Glomerular endothelial cell (primary cell): Measurements from ENCODE around the gene CALHM6. TPM values are rescaled to one million over a fixed set of nuclear protein-coding genes. Genes with fewer than 3 reads are reported as not detected.

Experiments
- DNase-seq: peaks from one replicate; pipeline ENCODE4 v3.0.0-alpha.2; 2011; ENCODE audit warnings: low read depth, low spot score; ENCODE audit errors: extremely low read depth
- total RNA-seq: library from RNA; depleted of rRNA; stranded (reverse); fragments of >200 nt; gene quantifications from 2 replicates; pipeline ENCODE4 v1.2.3, GENCODE V29; 2015

CALHM6 gene
- total RNA-seq, 1 donor from 2014 or later, result 1.1 TPM

DNA sequence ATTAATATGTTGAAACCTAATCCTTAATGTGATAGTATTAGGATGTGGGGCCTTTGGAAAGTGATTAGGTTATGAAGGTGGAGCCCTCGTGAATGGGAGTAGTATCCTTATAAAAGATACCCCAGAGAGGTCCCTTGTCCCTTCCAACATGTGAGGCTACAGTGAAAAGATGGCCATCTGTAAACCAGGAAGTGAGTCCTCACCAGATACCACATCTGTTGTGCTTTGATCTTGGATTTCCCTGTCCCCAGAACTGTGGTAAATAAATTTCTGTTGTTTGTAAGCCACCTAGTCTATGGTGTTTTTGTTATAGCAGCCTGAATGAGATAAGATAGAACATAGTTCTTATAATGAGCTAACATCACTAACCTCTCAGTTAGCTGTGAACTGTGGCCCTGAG lies 16.6 kb upstream of the CALHM6 start:
- DNase-seq, result no peak

DNA sequence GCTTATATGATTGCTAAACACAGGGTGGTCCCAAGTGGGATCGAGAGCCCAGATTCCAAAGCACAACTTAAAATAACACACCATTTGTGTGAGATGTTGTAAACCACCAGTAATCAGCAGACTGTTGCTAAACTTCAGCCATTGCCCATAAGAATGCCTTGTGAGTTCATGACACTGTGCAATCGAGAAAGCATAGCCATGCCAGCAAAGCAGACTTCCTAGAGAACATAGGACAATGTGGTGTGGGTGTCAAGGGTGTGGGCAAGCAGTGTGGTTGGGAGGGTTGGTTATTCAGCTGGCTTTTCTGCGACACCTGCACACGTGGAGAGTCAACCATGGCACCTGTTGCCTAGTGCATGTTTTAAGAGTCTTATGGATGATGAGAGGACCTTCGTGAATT lies 16.1 kb upstream of the CALHM6 start:
- DNase-seq, result no peak

DNA sequence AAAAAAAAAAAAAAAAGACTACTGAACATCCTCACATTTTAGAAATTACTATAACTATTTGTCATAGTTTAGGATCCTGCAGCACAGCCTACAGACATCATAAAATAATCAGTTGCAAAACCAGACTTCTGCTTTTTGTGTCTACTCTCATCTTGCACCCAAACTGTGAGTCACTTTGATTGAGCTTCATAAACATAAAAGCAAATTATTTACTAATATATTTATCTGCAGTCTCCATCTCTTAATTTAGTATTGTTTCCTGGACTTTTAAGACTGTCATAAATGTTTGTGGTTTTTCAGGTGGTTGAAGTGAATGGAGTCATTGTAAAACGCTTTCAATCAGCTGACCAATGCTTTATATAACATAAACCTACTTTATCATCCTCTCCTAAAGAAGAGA lies 14.8 kb upstream of the CALHM6 start:
- no peak for DNase-seq

GRCh38 chr6:116447052-116447451 lies 14.1 kb upstream of the CALHM6 start:
- DNase-seq, result no peak

- DNase-seq, result no peak
Measured at GRCh38 chr6:116447496-116448011, 13.6 kb upstream of the CALHM6 start.

DNA sequence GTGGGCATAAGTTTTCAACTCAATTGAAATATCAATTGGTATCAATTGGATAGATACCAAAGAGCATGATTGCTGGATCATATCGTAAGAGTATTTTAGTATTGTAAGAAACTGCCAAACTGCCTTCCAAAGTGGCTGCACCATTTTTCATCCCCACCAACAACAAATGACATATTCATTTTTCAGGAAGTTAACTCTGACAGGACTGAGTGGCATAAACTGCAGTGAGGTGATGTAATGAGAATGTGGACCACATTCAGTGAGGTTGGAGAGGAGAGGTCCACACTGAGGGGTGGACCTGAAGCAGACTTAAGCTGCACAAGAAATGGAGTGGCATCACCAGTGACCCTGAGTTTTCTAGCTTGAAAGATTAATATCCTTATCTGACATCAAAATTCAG lies 11.6 kb upstream of the CALHM6 start:
- DNase-seq, result no peak

DNA sequence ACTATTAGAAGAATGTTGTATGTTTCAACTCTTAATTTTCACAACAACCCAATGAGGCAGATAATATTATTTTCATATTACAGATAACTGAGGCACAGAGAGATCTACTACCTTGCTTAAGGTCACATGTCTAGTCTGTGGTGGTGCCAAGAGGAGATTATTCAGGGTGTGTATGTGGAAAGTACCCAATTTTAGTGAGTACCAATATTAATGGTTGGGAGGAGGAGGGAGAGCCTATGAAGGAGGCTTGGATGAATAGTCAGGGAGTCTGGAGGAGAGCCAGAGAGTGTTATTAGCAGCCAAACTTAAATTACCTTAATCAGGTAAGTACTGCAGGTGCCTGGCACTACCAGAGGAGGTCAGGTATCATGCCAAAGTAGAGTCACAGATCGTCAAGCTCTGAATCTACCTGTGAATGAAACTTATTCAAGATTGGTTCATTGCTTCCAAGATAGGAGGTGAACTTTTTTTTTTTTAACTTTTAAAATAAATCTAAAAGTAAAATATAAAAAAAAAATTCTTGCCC lies 10.9 kb upstream of the CALHM6 start:
- DNase-seq, result no peak

- DNase-seq, result no peak
Measured at GRCh38 chr6:116450769-116451740, 10.1 kb upstream of the CALHM6 start.

DNA sequence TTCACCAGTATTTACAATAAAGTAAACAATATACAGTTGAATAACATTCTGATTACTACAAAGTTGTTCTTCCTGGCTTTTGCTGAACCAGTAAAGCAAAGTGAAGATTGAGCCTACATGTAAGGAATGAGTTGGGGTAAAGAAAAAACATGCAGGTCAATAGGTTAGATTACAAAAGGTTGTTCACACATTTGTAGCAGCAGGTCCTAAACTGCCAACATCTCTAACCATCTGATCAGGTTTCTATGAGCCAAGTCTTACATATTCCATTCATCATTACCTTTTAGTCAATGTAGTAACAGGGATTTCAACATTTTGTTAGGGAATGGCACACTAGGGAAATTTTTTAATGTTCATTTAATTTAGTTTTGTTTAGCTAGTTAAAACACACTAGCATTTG lies 9.3 kb upstream of the CALHM6 start:
- DNase-seq, result no peak

- no peak for DNase-seq
Measured at GRCh38 chr6:116452531-116452930, 8.6 kb upstream of the CALHM6 start.

- no peak for DNase-seq
Measured at GRCh38 chr6:116456106-116456505, 5.1 kb upstream of the CALHM6 start.

DNA sequence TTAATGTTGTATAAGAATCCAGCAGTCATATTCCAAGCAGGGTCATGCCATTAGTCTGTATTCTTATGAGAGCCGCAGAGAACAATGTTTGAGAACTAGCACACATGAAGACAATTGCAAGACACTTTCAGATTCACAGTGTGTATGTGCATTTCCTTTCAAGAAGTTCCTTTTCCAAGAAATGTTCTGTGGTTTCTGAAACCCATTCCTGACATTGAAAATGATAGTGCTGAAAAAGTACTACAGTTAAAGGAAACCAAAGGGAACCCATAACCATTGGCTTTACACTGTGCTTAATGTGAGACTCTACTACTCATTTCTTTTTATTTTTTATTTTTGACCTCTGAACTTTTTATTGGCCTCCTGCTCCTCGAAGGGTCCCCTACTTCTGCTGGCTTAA lies 4.2 kb upstream of the CALHM6 start:
- DNase-seq, result no peak

- DNase-seq, result no peak
Measured at GRCh38 chr6:116458264-116458663, 2.9 kb upstream of the CALHM6 start.

DNA sequence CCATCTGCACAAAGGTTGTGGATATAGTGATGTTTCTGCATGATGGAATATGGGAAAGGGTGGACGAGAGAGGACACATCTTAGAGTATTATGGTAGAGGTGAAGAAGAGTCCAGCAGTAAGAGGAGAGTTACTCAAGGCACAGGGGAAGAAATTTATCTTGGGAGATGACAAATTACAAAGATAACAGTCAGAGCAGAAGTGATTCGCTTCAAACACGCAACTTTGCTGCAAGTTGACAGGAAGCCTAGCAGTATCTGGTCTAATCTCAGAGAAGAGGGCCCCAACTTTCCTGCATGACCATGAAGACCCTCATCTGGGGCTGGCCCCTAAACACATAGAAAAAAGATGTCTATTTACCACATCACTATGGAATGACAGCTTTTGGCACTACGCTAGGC lies 1.2 kb upstream of the CALHM6 start:
- DNase-seq, result no peak

- DNase-seq, result no peak
Measured at GRCh38 chr6:116461932-116462885, 1.0 kb downstream of the CALHM6 start.

DNA sequence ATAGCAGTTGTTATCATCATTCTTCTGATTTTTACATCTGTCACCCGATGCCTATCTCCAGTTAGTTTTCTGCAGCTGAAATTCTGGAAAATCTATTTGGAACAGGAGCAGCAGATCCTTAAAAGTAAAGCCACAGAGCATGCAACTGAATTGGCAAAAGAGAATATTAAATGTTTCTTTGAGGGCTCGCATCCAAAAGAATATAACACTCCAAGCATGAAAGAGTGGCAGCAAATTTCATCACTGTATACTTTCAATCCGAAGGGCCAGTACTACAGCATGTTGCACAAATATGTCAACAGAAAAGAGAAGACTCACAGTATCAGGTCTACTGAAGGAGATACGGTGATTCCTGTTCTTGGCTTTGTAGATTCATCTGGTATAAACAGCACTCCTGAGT lies 2.1 kb downstream of the CALHM6 start:
- DNase-seq, result no peak

- DNase-seq, result no peak
Measured at GRCh38 chr6:116465246-116465645, 4.1 kb downstream of the CALHM6 start.

- DNase-seq, result no peak
Measured at GRCh38 chr6:116467096-116467495, 5.9 kb downstream of the CALHM6 start.

GRCh38 chr6:116467514-116467913 lies 6.3 kb downstream of the CALHM6 start:
- no peak for DNase-seq

DNA sequence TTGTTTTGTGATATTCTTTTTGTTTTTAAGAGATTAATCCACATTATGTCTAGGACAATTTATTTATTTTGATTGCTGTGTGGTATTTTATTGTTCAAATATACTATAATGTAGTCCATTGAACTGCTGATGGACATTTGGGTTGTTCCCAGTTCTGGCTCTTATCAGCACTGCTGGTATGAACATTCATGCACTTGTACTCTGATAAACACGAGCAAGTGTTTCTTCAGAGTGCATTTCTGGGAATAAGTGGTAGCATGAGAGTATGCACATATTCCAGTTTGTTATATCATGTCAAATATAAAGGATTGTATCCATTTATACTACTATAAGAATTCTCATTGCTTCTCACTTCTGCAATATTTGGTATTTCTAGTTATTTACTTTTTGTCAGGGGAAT lies 7.1 kb downstream of the CALHM6 start:
- no peak for DNase-seq

- DNase-seq, result no peak
Measured at GRCh38 chr6:116471531-116471930, 10.4 kb downstream of the CALHM6 start.
